Activated T-cell treated with anti-CD3 and anti-CD28 coated beads for 4 hours (primary cell): ENCODE measurements around the gene TRIM24.
"Not testable (repeated sequence)": the region's sequence is repeated elsewhere in the genome, so short reads cannot be mapped to it uniquely, and the experiment has no call there.

Source experiments
- DNase-seq: peaks from one replicate; pipeline ENCODE4 v3.0.0-alpha.2; 2020

The TRIM24 gene

DNA sequence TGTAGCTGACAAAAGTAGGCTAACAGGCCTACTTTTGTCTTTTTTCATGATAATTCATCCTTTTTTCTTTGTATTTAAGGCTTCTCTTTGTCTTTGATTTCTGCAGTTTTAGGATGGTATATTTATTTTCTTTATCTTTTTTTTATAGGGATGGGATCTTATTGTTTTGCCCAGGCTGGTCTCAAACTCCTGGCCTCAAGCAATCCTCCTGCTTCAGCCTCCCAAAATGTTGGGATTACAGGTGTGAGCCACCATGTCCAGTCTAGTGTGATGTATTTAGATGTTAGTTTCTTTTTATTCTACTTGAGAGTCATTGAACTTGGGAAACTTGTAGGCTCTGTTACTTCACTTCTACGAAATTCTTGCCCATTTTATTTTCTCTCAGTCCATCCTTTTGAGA is 35.4 kb downstream of the TRIM24 start:
- DNase-seq = no peak

DNA sequence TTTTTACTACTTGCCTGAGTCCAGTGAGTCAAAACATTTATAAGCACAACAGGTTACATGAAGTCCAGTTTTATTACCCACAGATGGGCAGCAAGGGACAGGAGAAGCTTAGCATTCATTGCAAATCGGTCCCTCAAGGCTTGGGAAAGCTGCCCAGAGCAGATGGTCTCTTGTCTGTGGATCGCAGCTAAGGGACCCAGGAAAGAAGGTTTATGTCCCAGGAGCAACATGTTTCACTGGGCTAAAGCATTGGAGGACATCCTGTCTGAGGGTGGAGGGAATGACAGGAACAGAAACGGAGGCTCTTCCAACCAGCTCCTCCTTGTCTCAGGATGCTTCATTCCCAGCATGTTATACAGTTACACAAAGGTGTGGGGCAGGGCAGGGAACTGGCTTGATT is 39.3 kb downstream of the TRIM24 start:
- no peak for DNase-seq

DNA sequence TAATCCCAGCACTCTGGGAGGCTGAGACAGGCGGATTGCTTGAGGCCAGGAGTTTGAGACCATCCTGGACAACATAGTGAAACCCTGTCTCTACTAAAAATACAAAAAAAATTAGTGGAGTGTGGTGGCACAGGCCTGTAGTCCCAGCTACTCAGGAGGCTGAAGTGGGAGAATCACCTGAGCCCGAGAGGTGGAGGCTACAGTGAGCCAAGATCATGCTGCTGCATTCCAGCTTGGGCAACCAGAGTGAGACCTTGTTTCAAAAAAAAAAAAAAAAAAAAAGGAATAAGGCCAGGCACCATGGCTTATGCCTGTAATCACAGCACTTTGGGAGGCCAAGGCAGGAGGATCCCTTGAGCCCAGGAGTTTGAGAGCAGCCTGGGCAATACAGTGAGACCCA is 40.2 kb downstream of the TRIM24 start:
- DNase-seq = not testable (repeated sequence)

DNA sequence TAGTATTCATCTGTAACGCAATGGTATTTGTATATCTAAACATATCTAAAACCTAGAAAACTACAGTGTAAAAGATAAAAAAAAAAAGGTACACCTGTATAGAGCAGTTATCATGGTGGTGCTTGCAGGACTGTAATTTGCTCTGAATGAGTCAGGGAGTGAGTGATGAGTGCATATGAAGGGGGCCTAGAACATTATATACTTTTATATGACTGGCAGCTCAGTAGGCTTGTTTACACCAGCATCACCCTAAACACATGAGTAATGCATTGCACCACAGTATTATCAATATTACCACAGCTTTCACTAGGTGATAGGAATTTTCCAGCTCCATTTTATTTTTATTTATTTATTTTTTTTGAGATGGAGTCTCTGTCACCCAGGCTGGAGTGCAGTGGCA is 40.8 kb downstream of the TRIM24 start:
- DNase-seq = no peak

DNA sequence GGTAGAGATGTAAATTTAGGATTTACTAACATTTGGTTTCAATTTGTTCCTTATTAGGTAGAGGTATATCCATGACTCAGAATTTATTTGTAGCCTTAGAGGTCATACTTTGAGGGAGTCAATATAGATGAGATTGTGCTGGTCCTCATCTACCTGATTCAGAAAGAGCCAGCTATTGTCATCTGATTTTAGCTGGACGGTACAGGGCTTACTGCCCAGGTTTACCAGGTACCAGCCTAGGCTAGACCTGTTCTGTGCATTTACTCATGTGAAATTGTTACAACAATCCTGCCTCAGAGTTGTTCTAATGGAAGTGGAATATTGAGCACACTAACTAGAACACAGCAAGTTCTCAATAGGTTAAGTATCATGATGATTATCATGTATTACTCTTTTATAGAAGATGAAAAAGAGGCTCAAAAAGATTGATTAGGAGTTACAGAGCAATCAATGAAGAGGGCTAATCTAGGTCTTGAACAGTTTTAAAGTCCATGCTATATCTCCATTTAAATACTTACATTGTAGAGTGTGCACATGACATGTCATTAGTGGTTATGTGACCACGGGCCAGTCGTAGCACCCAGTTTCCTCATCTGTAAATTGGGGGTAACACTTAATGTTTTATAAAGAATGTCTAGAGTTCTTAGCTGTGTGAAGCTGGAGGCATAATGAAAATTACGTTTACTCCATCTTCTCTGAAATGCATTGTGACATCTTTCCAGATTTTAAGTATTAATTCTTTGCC is 42.1 kb downstream of the TRIM24 start:
- no peak for DNase-seq

DNA sequence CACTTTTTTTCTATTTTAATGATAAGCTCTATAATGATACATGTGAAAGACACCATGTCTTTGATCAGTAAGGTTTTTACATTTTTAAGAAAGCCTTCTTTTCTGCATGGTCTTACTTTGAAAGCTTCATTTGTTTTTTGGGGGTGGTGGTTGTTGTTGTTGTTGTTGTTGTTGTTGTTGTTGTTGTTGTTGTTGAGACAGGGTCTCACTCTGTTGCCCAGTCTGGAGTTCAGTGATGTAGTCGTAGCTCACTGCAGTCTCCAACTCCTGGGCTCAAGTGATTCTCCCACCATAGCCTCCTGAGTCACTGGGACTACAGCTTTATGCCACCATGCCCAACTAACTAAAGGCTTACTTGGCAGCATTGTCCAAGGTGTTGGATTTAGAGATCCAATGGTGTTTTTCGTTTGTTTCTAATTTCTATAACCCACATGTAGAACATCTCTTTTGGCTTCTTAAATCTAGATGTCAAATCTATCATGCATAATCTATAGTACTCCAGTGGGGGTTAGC is 45.4 kb downstream of the TRIM24 start:
- no peak for DNase-seq

DNA sequence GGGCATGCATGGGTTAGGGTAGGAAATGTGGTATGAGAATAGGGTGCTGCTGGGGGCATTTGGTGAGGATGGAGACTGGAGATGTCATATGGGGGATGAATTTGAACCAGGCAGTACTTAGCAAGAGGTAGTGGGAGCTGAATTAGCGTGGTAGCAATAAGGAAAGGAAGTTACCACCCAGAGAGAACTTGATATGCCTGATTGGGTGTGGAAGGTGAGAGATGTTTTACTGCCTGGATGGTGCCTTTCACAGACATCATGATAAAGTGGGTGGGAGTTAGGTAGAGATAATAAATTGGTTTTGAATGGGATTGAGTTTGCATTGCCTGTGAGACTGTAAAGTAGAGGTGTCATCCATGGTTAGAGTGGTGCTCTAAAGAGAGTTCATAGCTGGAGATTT is 46.7 kb downstream of the TRIM24 start:
- DNase-seq = no peak

DNA sequence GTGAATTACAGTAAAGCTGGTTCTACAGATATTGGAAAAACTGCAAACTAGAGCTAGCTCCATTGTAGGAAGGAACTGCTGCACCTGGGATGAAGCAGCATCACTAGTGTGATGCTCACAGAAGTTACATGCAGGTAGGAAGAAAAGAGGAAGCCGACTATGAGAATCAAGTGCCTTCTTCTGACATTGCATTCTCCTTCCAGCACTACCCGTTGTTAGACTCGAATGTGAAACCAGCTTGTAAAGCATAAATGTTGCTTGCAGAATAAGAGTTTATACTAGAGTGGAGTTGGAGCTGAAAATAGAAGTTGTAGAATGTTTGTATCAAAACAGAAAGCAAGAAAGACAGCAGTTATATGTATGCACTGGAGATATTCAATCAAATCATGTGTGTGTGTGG is 49.9 kb downstream of the TRIM24 start:
- no peak for DNase-seq

DNA sequence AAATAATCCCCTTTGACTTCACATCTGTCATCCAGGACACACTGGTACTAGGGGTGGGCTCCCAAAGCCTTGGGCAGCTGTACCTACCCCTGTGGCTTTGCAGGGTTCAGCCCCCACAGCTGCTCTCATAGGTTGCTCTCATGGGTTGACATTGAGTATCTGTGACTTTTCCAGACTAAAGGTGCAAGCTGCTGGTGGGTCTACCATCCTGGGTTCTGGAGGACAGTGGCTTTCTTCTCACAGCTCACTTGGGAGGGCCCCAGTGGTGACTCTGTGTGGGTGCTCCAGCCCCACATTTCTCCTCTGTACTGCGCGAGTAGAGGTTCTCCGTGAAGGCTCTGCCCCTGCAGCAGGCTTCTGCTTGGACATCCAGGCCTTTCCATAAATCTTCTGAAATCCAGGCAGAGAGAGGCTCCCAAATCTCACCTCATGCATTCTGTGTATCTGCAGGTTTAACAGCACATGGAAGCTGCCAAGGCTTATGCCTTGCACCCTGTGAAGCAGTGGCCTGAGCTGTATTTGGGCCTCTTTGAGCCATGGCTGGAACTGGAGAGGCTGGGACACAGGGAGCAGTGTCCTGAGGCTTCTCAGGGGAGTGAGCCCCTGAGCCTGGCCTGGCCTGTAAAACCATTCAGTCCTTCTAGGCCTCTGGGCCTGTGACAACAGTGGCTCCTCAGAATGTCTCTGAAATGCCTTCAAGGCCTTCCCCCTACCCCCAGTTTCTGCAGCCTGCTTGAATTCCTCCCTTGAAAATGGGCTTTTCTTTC is 52.2 kb downstream of the TRIM24 start:
- DNase-seq = no peak

DNA sequence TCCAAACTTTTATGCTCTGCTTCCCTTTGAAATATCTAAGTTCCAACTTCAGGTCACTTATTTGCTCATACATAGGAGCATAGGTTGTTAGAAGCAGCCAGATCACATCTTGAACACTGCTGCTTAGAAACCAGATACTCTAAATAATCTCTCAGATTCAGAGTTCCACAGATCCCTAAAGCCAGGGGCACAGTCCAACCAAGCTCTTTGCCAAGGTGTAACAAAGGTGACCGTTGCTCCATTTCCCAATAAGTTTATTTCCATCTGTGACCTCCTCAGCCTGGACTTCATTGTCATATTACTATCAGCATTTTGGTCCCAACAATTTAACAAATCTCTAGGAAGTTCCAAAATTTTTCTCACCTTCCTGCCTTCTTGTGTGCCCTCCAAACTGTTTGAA is 52.8 kb downstream of the TRIM24 start:
- no peak for DNase-seq

DNA sequence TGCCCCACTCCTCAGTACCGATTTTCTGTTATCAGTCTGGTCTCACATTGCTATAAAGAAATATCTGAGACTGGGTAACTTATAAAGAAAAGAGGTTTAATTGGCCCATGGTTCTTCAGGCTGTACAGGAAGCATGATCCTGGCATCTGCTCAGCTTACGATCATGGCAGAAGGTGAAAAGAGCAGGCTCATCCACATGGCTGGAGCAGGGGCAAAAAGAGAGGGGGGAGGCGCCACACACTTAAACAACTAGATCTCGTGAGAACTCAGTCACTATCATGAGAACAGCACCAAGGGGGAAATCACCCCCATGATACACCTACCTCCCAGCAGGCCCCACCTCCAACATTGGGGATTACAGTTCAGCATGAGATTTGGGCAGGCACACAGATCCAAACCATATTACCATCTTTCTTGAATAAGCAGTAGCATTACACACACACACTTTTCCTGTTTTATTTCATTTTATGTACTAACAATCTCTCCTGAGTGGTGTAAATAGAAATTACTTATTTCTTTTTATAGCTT is 53.3 kb downstream of the TRIM24 start:
- DNase-seq = no peak

DNA sequence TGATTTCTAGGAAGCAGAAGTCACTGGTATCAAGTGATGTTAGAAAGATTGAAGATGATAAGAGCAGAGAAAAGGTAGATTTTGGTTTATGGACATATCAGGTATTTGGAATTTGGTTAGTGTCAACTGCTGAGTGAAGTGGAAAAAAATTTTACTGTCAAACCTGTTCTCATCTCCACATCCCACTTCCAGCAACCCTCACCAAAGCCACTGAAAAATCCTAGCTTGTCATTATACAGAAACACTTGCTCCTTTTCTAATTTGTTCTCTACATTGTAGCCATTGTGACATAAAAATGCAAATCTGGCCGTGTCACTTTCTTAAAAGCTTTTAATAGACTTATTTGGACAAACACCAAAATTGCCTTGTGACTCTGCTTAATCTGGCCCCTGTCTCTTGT is 54.0 kb downstream of the TRIM24 start:
- no peak for DNase-seq

DNA sequence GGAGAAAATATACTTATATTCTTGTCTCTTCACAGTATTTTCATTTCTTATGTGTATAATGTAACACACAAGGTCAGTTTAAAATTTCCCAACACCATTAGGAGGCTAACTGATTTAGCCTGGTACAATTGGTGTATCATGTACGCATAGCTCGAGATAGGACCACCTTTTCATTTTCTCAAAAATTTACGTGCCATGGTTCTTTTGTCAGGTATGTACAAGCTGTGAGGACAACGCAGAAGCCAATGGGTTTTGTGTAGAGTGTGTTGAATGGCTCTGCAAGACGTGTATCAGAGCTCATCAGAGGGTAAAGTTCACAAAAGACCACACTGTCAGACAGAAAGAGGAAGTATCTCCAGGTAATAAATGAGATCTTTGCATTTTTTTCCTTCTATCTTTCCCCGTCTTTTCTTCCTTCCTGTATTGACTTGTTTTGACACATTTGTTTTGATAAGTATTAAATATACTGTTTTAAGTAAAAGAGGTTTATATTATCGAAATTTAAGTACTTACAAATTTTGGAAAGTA is 55.0 kb downstream of the TRIM24 start:
- DNase-seq = no peak

DNA sequence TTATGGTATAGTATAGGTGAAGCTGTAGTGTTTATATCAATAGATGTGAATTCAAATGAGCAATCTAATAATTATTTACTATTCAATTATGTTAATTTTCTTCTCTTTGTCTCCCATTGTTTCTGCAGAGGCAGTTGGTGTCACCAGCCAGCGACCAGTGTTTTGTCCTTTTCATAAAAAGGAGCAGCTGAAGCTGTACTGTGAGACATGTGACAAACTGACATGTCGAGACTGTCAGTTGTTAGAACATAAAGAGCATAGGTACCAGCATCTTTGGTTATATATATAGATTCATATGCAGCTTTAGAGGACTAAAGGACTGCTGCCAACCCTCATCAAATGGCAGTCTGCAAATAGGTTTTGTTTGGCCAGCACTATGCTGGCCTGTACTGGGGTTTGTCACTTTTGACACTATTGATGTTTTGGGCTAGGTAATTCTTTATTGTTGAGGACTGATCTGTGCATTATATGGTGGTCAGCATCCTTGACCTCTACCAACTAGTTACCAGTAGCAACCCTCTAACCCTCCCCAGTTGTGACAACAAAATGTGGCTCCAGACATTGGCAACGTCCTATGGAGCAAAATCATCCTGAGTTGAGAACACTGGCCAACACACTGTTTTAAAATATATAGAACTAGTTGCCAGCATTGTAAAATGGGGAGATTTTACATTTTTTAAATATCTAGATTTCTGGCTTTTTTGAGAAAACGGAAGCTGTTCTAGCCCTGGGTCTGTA is 59.2 kb downstream of the TRIM24 start:
- DNase-seq = no peak

DNA sequence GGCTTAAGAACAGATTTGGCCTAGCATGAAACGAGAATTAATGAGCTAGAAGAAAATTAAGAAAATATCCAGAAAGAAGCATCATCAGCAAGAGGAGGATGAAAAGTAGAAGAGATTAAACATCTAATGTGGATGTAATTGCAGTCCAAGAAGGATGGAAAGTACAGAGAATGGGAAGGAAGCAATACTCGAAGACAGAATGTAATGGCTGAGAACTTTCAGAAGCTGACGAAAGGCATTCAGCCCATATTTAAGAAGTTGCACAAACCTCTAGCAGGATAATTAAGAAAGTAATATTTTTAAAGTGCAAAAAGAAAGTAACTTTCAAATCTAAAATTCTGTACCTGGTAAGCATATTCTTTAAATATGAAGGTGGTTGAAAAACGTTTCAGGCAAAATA is 60.7 kb downstream of the TRIM24 start:
- no peak for DNase-seq

DNA sequence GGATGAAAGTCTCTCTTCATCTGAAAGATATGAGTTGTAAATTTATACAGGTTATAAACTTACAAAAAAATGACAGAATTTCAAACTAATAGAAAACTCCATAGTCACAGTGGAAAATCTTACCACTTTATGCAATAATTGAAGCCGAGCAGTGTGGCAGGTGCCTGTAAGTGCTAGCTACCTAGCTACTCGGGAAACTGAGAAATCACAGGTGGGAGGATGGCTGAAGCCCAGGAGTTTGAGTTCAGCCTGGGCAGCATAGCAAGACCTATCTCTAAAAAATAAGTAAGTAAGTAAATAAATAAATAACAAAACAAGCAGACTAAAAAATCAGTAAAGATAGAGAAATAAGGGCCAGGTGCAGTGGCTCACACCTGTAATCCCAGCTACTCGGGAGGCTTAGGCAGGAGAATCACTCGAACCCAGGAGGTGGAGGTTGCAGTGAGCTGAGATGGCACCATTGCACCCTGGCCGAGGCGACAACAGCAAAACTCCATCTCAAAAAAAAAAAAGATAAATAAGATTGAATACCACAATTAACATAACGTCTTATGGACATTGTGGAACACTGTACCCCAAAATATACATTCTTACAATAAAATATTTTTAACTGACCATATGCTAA is 61.9 kb downstream of the TRIM24 start:
- no peak for DNase-seq

DNA sequence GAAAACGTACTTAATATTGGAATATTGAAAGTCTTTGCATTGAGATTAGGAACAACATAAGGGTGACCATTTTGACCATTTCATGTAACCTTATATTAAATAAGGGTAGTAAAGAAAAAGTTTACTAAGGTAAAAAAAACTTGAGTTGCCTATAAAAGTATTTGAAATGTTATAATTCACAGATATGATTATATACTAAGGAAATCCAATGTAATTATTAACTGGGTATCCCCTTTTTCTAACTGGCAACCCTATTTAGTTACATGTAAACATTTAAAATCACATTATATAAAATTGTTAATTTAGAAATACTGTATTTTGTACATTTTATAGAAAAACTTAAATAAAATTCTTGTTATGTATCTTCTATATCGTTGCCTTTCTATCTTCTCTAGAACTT is 64.2 kb downstream of the TRIM24 start:
- no peak for DNase-seq

DNA sequence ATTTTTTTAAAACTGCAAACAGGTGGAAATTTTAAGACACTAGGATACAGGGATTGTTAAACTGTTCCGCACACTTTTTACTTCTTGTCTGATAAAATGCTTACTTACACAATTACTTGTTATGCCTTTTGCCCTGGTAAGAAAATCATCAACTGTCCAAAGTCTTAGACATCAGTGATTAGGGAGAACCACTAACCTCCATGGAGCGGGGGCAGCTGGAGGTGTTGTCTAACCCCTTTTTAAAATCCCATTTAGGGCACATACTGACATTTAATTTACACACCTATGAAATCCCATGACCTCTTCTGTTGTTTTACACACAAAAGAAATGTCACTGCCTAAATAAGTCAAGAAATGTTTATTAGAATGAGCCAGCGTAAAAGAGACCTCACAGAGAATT is 65.7 kb downstream of the TRIM24 start:
- no peak for DNase-seq

DNA sequence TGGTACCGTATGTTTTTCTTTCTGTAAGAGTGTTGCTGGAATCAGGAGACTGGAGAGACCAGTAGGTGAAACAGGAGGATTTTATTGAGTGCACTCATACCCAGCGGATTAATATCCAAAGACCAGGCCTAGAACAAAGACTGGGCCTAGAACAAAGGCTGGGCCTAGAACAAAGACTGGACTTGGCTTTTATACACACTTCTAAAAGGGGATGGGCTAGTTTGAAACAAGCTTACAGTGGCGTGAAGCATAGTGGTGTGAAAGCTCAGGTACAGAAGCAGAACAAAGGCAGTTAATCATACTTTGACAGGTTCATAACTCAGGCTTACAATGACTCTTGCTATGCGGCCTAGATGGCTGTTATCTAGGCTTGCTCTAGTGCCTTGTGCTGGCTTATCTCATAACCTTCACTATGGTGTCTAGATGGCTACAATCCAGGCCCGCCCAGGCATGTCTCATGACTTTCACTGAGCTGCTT is 67.7 kb downstream of the TRIM24 start:
- no peak for DNase-seq

DNA sequence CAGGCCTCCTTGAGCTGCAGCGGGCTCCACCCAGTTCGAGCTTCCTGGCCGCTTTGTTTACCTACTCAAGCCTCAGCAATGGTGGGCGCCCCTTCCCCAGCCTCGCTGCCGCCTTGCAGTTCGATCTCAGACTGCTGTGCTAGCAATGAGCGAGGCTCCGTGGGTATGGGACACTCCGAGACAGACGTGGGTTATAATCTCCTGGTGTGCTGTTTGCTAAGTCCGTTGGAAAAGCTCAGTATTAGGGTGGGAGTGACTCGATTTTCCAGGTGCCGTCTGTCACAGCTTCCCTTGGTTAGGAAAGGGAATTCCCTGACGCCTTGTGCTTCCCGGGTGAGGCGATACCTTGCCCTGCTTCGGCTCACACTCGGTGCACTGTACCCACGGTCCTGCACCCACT is 76.8 kb downstream of the TRIM24 start:
- not testable (repeated sequence) for DNase-seq

DNA sequence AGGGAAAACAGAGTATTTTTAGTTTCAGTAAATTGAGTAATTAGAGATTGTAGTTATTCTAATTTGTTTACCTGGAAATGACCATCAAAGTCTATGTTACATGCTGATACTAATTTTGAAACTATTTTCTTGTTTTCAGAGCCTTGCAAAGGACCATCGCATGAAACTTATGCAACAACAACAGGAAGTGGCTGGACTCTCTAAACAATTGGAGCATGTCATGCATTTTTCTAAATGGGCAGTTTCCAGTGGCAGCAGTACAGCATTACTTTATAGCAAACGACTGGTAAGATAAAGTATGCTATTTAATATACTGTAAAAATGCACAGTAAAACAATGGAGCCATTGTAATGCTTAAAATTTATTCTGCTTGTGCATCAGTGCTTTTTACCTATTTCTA is 78.5 kb downstream of the TRIM24 start:
- DNase-seq = no peak

DNA sequence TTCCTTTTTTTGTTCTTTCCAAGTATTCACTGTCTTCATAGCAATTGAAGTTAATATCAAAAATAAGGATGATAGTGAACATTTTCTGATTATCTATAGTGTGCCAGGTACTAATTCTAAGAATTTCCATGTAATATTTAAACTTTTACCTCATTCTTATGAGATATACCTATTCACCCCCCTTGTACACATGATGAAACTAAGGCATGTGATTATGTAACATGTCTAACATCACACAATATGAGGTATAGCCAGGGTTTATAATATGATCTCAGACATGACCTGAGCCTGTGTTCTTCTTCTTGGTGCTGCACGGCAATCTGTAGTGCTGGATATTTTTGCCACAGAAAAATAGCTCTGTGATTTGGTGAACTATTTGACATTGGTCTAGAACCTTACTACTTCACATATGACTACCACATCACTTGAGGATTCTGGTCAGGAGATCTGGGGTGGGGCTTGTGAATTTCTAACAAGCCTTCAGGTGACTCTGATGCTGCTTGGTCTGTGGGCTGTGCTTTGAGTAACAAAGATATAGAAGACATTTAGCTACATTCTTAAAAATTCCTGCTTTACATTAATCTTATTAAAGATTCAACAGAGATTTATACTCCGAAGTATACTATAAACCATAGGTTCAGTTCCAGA is 79.1 kb downstream of the TRIM24 start:
- DNase-seq = no peak
